Measurements from ENCODE around the gene PARD3B.

PARD3B gene

GRCh38 chr2:205370726-205371125, 825.5 kb downstream of the PARD3B start:
- Histone ChIP-seq H3K36me3 (no peaks in the 10 kb centered on the region), H3K4me1 (ENCODE audit: control insufficient read depth in 1 of 2, insufficient read depth in 1 of 2, low read depth in 1 of 2, low read length in 1 of 2) (no peaks in the 10 kb centered on the region), H3K4me3 (ENCODE audit: low read depth in 1 of 2, low read length in 1 of 2) (no peak overlapping the region), H3K27me3 (no peaks in the 10 kb centered on the region), H3K9me3 (no peaks in the 10 kb centered on the region), H3K27ac (no peak overlapping the region)
- TF ChIP-seq CTCF (IDR thresholded peaks at IDR 0.05): no peak

GRCh38 chr2:205372141-205372540, 826.9 kb downstream of the PARD3B start:
- Histone ChIP-seq H3K27ac (no peak overlapping the region), H3K9me3 (no peaks in the 10 kb centered on the region), H3K4me1 (ENCODE audit: control insufficient read depth in 1 of 2, insufficient read depth in 1 of 2, low read depth in 1 of 2, low read length in 1 of 2) (no peaks in the 10 kb centered on the region), H3K4me3 (ENCODE audit: low read depth in 1 of 2, low read length in 1 of 2) (no peak overlapping the region), H3K27me3 (no peaks in the 10 kb centered on the region), H3K36me3 (no peaks in the 10 kb centered on the region)
- no peak for TF ChIP-seq CTCF (IDR thresholded peaks at IDR 0.05)

- Histone ChIP-seq H3K4me3 (ENCODE audit: low read depth in 1 of 2, low read length in 1 of 2) (no peak overlapping the region), H3K27ac (no peak overlapping the region), H3K36me3 (no peaks in the 10 kb centered on the region), H3K9me3 (no peaks in the 10 kb centered on the region), H3K27me3 (no peaks in the 10 kb centered on the region), H3K4me1 (ENCODE audit: control insufficient read depth in 1 of 2, insufficient read depth in 1 of 2, low read depth in 1 of 2, low read length in 1 of 2) (no peaks in the 10 kb centered on the region)
- TF ChIP-seq CTCF (IDR thresholded peaks at IDR 0.05): no peak
These were observed 830.5 kb downstream of the PARD3B start for GRCh38 chr2:205375461-205376448.

GRCh38 chr2:205377324-205377723, 832.0 kb downstream of the PARD3B start:
- Histone ChIP-seq H3K27me3 (no peaks in the 10 kb centered on the region), H3K27ac (no peak overlapping the region), H3K9me3 (no peaks in the 10 kb centered on the region), H3K4me3 (ENCODE audit: low read depth in 1 of 2, low read length in 1 of 2) (no peak overlapping the region), H3K4me1 (ENCODE audit: control insufficient read depth in 1 of 2, insufficient read depth in 1 of 2, low read depth in 1 of 2, low read length in 1 of 2) (no peaks in the 10 kb centered on the region), H3K36me3 (no peaks in the 10 kb centered on the region)
- TF ChIP-seq CTCF (IDR thresholded peaks at IDR 0.05): no peak

GRCh38 chr2:205383601-205384000, 838.3 kb downstream of the PARD3B start:
- TF ChIP-seq CTCF (IDR thresholded peaks at IDR 0.05): no peak
- Histone ChIP-seq H3K4me3 (ENCODE audit: low read depth in 1 of 2, low read length in 1 of 2) (no peak overlapping the region), H3K36me3 (no peaks in the 10 kb centered on the region), H3K4me1 (ENCODE audit: control insufficient read depth in 1 of 2, insufficient read depth in 1 of 2, low read depth in 1 of 2, low read length in 1 of 2) (no peaks in the 10 kb centered on the region), H3K9me3 (no peaks in the 10 kb centered on the region), H3K27me3 (no peaks in the 10 kb centered on the region), H3K27ac (no peak overlapping the region)
